Measurements from ENCODE around the gene PPFIBP2.
A peak's percentile ranks its signal among the peaks of the same experiment; 100 is the strongest.

Gene PPFIBP2

DNA sequence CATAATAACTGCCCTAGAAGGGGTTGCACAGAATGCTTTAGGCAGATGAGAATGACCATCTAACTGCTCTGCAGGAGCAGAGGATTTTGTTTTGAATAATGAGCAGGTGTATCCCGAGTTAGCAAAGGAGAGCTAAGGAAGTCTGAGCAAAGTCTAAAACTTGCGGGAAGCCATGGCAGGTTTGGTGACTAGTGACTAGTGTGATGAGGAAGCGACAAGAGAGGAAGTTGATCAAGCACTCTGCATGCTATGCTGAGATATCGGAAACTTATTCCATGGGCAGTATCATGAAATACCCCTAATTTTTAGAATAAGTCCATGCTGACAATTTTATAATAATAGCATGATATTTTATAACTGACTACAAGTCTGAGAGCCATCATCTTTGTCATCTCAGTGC lies 15.6 kb upstream of the PPFIBP2 start:
- Histone ChIP-seq H3K27ac (replicated peaks; ENCODE audit: low read length) (no peak overlapping the region), H4K8ac (ENCODE audit: low read depth, low read length) (no peak overlapping the region), H3K9me3 (replicated peaks in 1 of 2; ENCODE audit: control insufficient read depth in 2 of 2, insufficient read depth in 1 of 2, low read depth in 1 of 2, low read length in 2 of 2) (no peaks in the 10 kb centered on the region), H3K4me2 (ENCODE audit: insufficient read depth, low read length, poor library complexity, severe bottlenecking) (no peak overlapping the region), H3K9ac (ENCODE audit: low read depth, low read length, poor library complexity) (no peak overlapping the region), H2BK5ac (ENCODE audit: low read length) (no peak overlapping the region), H3K4ac (ENCODE audit: low read length) (no peak overlapping the region), H3K4me3 (ENCODE audit: low read length in 2 of 2) (no peak overlapping the region), H3K4me1 (ENCODE audit: control insufficient read depth in 2 of 2, insufficient read depth in 1 of 2, low read depth in 1 of 2, low read length in 2 of 2) (no peaks in the 10 kb centered on the region), H3K36me3 (replicated peaks in 1 of 2; ENCODE audit: control insufficient read depth in 2 of 2, insufficient read depth in 2 of 2, low read length in 2 of 2) (no peaks in the 10 kb centered on the region), H3K14ac (ENCODE audit: low read length) (no peak overlapping the region), H3K18ac (ENCODE audit: low read length) (no peak overlapping the region), H2BK12ac (ENCODE audit: low read length) (no peak overlapping the region), H4K91ac (ENCODE audit: low read depth, low read length, poor library complexity) (no peak overlapping the region), H3K27me3 (ENCODE audit: control insufficient read depth in 3 of 3, insufficient read depth in 3 of 3, low read depth in 1 of 3, low read length in 3 of 3) (peaks cover 0 to 4% (median 0%) of the 10 kb centered on the region in 3 experiments), H2AFZ (ENCODE audit: low read length) (no peak overlapping the region), H2AK5ac (ENCODE audit: low read depth, low read length) (no peak overlapping the region), H3K23ac (ENCODE audit: low read depth, low read length, poor library complexity) (no peak overlapping the region), H2BK15ac (ENCODE audit: low read length) (no peak overlapping the region), H3K79me1 (ENCODE audit: low read depth, low read length) (no peaks in the 10 kb centered on the region), H2BK120ac (ENCODE audit: low read depth, low read length) (no peak overlapping the region)
- WGBS, 2 donors (ENCODE audit: extremely low coverage in 2 of 2, insufficient read length in 2 of 2, insufficient replicate concordance in 1 of 2), result no CpG with 5 or more reads among the region's 4 CpGs
- no peak for DNase-seq (ENCODE audit: low spot score)

DNA sequence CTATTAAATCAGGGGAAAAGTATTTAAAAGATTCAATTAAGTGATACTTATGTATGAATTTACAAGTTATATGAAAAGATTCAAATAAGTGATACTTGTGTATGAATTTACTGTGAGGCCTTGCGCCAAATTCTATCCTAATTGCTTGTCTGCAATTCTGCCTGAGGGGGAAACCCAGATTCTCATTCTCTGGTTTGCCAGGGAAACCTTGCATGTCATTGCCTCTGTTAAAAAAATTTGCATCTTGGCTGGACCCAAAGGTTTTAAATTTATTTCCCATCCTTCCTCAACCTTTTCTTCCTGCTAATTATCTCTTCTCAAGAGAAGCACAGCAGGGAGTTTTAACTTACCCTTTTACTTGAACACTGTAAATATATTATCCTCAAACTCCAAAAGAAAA lies 14.7 kb upstream of the PPFIBP2 start:
- WGBS, 2 donors (ENCODE audit: extremely low coverage in 2 of 2, insufficient read length in 2 of 2, insufficient replicate concordance in 1 of 2), result no CpG with 5 or more reads among the region's 1 CpG

GRCh38 chr11:7500251-7500650 lies 13.5 kb upstream of the PPFIBP2 start:
- no CpG with 5 or more reads among the region's 3 CpGs for WGBS, 2 donors (ENCODE audit: extremely low coverage in 2 of 2, insufficient read length in 2 of 2, insufficient replicate concordance in 1 of 2)
- no peak overlapping the region for H4K91ac ChIP-seq (ENCODE audit: low read depth, low read length, poor library complexity)
- no peaks in the 10 kb centered on the region for H3K79me1 ChIP-seq (ENCODE audit: low read depth, low read length)
- no peaks in the 10 kb centered on the region for H3K27me3 ChIP-seq (ENCODE audit: control insufficient read depth in 3 of 3, insufficient read depth in 3 of 3, low read depth in 1 of 3, low read length in 3 of 3)
- H3K27ac ChIP-seq (replicated peaks; ENCODE audit: low read length), result no peak overlapping the region
- H3K9ac ChIP-seq (ENCODE audit: low read depth, low read length, poor library complexity), result no peak overlapping the region
- H2BK5ac ChIP-seq (ENCODE audit: low read length), result no peak overlapping the region
- no peak overlapping the region for H3K18ac ChIP-seq (ENCODE audit: low read length)
- no peaks in the 10 kb centered on the region for H3K36me3 ChIP-seq (replicated peaks in 1 of 2; ENCODE audit: control insufficient read depth in 2 of 2, insufficient read depth in 2 of 2, low read length in 2 of 2)
- no peak overlapping the region for H3K4ac ChIP-seq (ENCODE audit: low read length)
- H4K8ac ChIP-seq (ENCODE audit: low read depth, low read length), result no peak overlapping the region
- H2AK5ac ChIP-seq (ENCODE audit: low read depth, low read length), result no peak overlapping the region
- no peak for DNase-seq (ENCODE audit: low spot score)
- no peak overlapping the region for H3K4me2 ChIP-seq (ENCODE audit: insufficient read depth, low read length, poor library complexity, severe bottlenecking)
- no peak overlapping the region for H2AFZ ChIP-seq (ENCODE audit: low read length)
- no peaks in the 10 kb centered on the region for H3K9me3 ChIP-seq (replicated peaks in 1 of 2; ENCODE audit: control insufficient read depth in 2 of 2, insufficient read depth in 1 of 2, low read depth in 1 of 2, low read length in 2 of 2)
- no peak overlapping the region for H3K4me3 ChIP-seq (ENCODE audit: low read length in 2 of 2)
- no peaks in the 10 kb centered on the region for H3K4me1 ChIP-seq (ENCODE audit: control insufficient read depth in 2 of 2, insufficient read depth in 1 of 2, low read depth in 1 of 2, low read length in 2 of 2)
- no peak overlapping the region for H3K14ac ChIP-seq (ENCODE audit: low read length)
- H3K23ac ChIP-seq (ENCODE audit: low read depth, low read length, poor library complexity), result no peak overlapping the region
- H2BK12ac ChIP-seq (ENCODE audit: low read length), result no peak overlapping the region
- no peak overlapping the region for H2BK15ac ChIP-seq (ENCODE audit: low read length)
- H2BK120ac ChIP-seq (ENCODE audit: low read depth, low read length), result no peak overlapping the region

More for the DNA sequence above, 14.7 kb upstream of the PPFIBP2 start:
- Histone ChIP-seq H2BK12ac (ENCODE audit: low read length) (no peak overlapping the region), H3K14ac (ENCODE audit: low read length) (no peak overlapping the region), H4K8ac (ENCODE audit: low read depth, low read length) (no peak overlapping the region), H3K4me1 (ENCODE audit: control insufficient read depth in 2 of 2, insufficient read depth in 1 of 2, low read depth in 1 of 2, low read length in 2 of 2) (no peaks in the 10 kb centered on the region), H3K9me3 (replicated peaks in 1 of 2; ENCODE audit: control insufficient read depth in 2 of 2, insufficient read depth in 1 of 2, low read depth in 1 of 2, low read length in 2 of 2) (no peaks in the 10 kb centered on the region), H3K27ac (replicated peaks; ENCODE audit: low read length) (no peak overlapping the region), H3K36me3 (replicated peaks in 1 of 2; ENCODE audit: control insufficient read depth in 2 of 2, insufficient read depth in 2 of 2, low read length in 2 of 2) (no peaks in the 10 kb centered on the region), H2BK5ac (ENCODE audit: low read length) (no peak overlapping the region), H2AK5ac (ENCODE audit: low read depth, low read length) (no peak overlapping the region), H3K18ac (ENCODE audit: low read length) (no peak overlapping the region), H3K27me3 (ENCODE audit: control insufficient read depth in 3 of 3, insufficient read depth in 3 of 3, low read depth in 1 of 3, low read length in 3 of 3) (peaks cover 0 to 4% (median 0%) of the 10 kb centered on the region in 3 experiments), H3K9ac (ENCODE audit: low read depth, low read length, poor library complexity) (no peak overlapping the region), H4K91ac (ENCODE audit: low read depth, low read length, poor library complexity) (no peak overlapping the region), H2BK15ac (ENCODE audit: low read length) (no peak overlapping the region), H3K4ac (ENCODE audit: low read length) (no peak overlapping the region), H3K79me1 (ENCODE audit: low read depth, low read length) (no peaks in the 10 kb centered on the region), H2BK120ac (ENCODE audit: low read depth, low read length) (no peak overlapping the region), H2AFZ (ENCODE audit: low read length) (no peak overlapping the region), H3K23ac (ENCODE audit: low read depth, low read length, poor library complexity) (no peak overlapping the region), H3K4me2 (ENCODE audit: insufficient read depth, low read length, poor library complexity, severe bottlenecking) (no peak overlapping the region), H3K4me3 (ENCODE audit: low read length in 2 of 2) (no peak overlapping the region)
- DNase-seq (ENCODE audit: low spot score), result no peak

- H3K4me1 ChIP-seq (ENCODE audit: control insufficient read depth in 2 of 2, insufficient read depth in 1 of 2, low read depth in 1 of 2, low read length in 2 of 2), result no peaks in the 10 kb centered on the region
- no CpG with 5 or more reads among the region's 3 CpGs for WGBS, 2 donors (ENCODE audit: extremely low coverage in 2 of 2, insufficient read length in 2 of 2, insufficient replicate concordance in 1 of 2)
- H3K79me1 ChIP-seq (ENCODE audit: low read depth, low read length), result no peaks in the 10 kb centered on the region
- no peaks in the 10 kb centered on the region for H3K36me3 ChIP-seq (replicated peaks in 1 of 2; ENCODE audit: control insufficient read depth in 2 of 2, insufficient read depth in 2 of 2, low read length in 2 of 2)
- H4K8ac ChIP-seq (ENCODE audit: low read depth, low read length), result peak overlapping the region; percentile 45
- no peaks in the 10 kb centered on the region for H3K9me3 ChIP-seq (replicated peaks in 1 of 2; ENCODE audit: control insufficient read depth in 2 of 2, insufficient read depth in 1 of 2, low read depth in 1 of 2, low read length in 2 of 2)
- no peak overlapping the region for H3K23ac ChIP-seq (ENCODE audit: low read depth, low read length, poor library complexity)
- H3K9ac ChIP-seq (ENCODE audit: low read depth, low read length, poor library complexity), result no peak overlapping the region
- H3K4ac ChIP-seq (ENCODE audit: low read length), result peak overlapping the region; percentile 31
- H3K14ac ChIP-seq (ENCODE audit: low read length), result peak overlapping the region; percentile 97
- H2BK12ac ChIP-seq (ENCODE audit: low read length), result no peak overlapping the region
- H3K18ac ChIP-seq (ENCODE audit: low read length), result peak overlapping the region; percentile 60
- H2AFZ ChIP-seq (ENCODE audit: low read length), result no peak overlapping the region
- no peak overlapping the region for H4K91ac ChIP-seq (ENCODE audit: low read depth, low read length, poor library complexity)
- no peak overlapping the region for H2AK5ac ChIP-seq (ENCODE audit: low read depth, low read length)
- H3K27me3 ChIP-seq (ENCODE audit: control insufficient read depth in 3 of 3, insufficient read depth in 3 of 3, low read depth in 1 of 3, low read length in 3 of 3), result no peaks in the 10 kb centered on the region
- no peak overlapping the region for H3K4me2 ChIP-seq (ENCODE audit: insufficient read depth, low read length, poor library complexity, severe bottlenecking)
- no peak overlapping the region for H2BK5ac ChIP-seq (ENCODE audit: low read length)
- H3K4me3 ChIP-seq (ENCODE audit: low read length in 2 of 2), result no peak overlapping the region
- peak overlapping the region; percentile 65 for H2BK15ac ChIP-seq (ENCODE audit: low read length)
- H3K27ac ChIP-seq (replicated peaks; ENCODE audit: low read length), result no peak overlapping the region
- H2BK120ac ChIP-seq (ENCODE audit: low read depth, low read length), result no peak overlapping the region
- no peak for DNase-seq (ENCODE audit: low spot score)
Observed at GRCh38 chr11:7501251-7501650, 12.5 kb upstream of the PPFIBP2 start.

All from neuronal stem cell (in vitro differentiated cells).